HG03103 (cell line): ENCODE results near the gene SH2B2.
A peak's percentile ranks its signal among the peaks of the same experiment; 100 is the strongest.

ENCODE experiments used
- ATAC-seq: cut with Tn5 transposase; IDR thresholded peaks from one replicate; pipeline ENCODE4 v1.9.1; 2021; ENCODE audit warnings: low read depth; ENCODE audit not compliant: unreplicated experiment

The SH2B2 gene

GRCh38 chr7:102264367-102264891 lies 22.2 kb upstream of the SH2B2 start:
- no peak for ATAC-seq

DNA sequence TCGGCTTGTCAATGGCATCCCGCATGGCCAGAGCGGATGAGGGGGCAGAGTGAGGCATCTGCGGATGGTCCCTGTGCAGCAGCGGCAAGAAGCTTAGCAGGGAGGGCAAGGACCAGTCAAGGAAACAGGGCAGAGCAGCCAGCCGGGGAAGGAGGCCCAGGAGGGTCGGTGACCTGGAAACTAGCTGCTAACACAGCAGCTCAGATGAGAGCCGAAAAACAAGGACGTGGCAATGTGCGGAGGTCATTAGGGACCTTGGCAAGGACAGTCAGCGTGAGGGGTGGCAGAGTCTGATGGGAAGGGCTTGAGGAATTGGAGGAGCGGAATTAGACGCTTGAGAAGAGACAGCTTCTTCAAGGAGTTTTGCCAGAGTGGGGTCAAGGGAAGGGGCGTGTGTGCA lies 20.1 kb upstream of the SH2B2 start:
- ATAC-seq, result no peak

DNA sequence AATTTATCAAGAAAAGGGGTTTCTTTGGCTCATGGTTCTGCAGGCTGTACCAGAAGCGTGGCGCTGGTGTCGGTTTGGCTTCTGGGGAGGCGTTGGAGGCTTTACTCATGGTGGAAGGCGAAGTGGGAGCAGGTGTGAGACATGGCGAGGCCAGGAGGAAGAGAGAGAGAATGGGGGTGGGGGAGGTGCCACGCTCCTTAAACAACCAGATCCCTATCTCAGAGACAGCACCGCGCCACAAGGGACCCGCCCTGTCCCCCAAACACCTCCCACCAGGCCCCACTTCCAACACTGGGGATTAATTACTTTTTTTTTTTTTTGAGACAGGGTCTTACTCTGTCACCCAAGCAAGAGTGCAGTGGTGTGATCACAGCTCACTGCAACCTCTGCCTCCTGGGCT lies 18.0 kb upstream of the SH2B2 start:
- ATAC-seq, result no peak

GRCh38 chr7:102270178-102270887 lies 16.3 kb upstream of the SH2B2 start:
- no peak for ATAC-seq

- ATAC-seq, result no peak
Measured at GRCh38 chr7:102271158-102271798, 15.4 kb upstream of the SH2B2 start.

DNA sequence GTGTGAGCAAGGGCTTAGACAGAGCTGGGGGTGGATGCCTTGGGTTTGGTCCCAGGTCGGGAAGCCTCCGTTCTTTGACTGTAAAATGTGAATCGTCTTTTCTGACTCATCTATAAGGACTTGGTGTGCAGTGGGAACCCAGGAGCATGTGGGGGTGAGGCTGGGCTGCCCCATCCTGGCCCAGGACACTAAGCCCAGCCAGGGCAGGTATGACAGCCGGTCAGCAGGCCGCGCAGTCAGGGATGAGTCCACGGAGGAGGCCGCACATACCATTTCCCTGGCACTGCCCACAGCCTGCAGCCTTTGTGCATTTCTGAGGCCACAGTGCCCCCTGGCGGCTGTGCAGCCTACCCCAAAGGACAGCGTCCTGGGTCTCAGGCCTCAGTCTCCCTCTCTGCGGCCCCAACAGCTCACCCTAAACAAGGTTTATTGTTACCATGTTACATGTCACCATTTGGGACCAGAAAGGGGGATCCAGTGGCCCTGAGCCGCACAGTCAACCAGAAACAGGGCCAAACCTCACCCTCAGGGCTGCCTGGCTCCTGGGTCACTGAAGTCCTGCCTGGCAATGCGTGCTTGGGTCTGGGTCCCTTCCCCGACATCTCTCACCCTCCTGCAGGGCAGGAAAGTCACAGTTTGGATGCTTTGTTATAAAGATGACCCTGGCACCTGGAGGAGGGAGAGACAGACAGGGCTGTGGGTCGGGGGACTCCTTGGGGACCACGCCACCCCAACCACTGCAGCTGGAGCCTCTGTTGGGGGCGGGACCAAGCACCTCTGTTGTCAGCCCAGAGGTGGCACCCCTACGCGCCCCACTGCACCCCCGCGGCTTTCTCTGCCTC lies 14.4 kb upstream of the SH2B2 start:
- no peak for ATAC-seq

DNA sequence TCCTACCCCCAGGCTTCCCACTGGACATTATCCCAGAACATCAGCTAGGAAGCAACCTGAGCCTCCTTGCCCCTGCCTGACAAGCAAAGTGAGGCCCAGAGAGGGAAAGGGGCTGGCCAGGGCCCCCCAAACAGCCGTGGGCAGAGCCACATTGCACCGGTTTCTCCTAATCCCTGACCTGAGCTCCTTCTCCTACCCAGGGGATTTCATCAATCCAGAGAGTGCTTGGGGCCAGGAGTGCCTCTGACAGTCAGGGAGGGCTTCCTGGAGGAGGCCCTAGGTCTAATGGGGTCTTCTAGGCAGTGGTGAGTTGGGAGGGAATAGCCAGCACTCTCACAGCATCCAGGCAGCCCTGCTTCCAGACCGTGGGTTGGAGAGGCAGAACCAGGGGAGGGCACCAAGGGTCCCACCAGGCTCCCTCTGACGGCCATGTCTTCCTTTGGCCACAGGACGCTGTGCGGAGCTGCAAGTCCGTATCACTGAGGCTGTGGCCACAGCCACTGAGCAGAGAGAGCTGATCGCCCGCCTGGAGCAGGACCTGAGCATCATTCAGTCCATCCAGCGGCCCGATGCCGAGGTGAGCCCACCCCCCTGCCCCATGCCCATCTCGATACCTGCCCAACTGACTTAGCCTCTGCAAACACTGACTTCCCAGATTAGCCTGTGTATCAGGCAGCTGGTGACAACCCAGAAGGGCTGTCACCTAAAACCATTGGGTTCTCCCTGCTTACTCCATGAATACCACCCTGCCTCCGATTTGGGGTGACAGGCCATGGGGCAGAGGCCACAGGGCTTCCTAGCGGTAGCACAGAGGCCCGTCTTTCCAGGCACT lies 13.5 kb upstream of the SH2B2 start:
- ATAC-seq, result no peak

GRCh38 chr7:102273749-102274712 lies 12.6 kb upstream of the SH2B2 start:
- no peak for ATAC-seq

DNA sequence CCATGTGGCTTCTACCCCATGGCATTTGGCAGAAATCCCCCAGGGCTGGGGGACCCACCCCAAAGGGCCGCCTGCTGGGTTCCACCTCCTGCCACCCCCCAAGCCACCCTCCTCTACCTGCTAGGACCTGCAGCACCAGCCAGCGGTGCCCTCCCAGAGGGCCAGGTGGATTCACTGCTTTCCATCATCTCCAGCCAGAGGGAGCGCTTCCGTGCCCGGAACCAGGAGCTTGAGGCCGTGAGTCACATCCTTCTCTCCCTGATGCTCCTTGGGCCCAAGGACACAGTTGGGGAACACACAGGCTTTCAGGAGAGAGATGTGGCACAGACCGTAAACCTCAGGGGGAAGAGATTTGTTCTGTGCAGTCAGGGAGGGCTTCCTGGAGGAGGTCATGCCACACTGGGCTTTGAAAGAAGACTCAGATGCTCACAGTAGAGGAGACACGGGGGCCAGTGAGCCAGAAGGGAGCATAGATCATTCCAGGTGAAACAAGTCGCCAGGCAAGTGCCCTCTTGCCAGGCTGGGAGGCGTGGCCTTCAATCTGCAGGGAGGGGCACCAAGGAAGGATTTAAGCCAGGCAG lies 11.5 kb upstream of the SH2B2 start:
- no peak for ATAC-seq

DNA sequence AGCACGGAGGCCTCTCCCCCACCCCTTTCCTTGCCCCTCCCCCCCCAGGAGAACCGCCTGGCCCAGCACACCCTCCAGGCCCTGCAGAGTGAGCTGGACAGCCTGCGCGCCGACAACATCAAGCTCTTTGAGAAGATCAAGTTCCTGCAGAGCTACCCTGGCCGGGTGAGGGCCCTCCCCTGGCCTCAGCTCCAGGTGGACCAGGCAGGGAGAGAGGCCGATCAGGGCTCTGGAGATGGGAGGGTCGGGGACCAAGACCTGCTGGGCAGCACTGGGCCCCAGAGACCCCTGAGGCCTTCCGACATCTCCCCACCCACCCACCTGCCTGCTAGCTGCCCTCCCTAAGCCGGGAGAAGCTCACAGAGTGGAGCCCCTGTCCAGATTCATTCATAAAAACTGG lies 8.8 kb upstream of the SH2B2 start:
- ATAC-seq, result no peak

GRCh38 chr7:102279537-102280400 lies 6.9 kb upstream of the SH2B2 start:
- ATAC-seq, result peak; percentile 71

DNA sequence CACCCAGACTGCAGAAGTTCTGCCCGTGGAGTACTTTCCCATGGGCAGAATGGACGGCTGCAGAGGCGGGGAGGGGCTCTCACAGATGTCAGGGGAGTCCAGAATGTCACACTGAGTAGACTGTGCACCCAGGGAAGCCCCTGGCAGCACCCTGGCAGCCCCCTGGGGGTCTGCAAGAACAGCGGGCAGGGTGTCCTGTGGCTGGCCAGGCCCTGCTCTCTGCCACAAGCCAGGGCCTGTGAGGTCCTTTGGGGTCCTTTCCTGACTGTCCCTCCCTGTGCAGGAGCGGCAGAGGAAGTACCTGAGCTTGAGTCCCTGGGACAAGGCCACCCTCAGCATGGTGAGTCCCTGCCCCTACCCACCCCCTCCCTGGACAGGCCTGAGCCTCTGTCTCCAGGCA lies 6.1 kb upstream of the SH2B2 start:
- no peak for ATAC-seq

- ATAC-seq, result no peak
Measured at GRCh38 chr7:102281785-102282184, 4.9 kb upstream of the SH2B2 start.

- ATAC-seq, result no peak
Measured at GRCh38 chr7:102282465-102283362, 4.0 kb upstream of the SH2B2 start.

GRCh38 chr7:102283477-102284189 lies 3.0 kb upstream of the SH2B2 start:
- ATAC-seq, result no peak

DNA sequence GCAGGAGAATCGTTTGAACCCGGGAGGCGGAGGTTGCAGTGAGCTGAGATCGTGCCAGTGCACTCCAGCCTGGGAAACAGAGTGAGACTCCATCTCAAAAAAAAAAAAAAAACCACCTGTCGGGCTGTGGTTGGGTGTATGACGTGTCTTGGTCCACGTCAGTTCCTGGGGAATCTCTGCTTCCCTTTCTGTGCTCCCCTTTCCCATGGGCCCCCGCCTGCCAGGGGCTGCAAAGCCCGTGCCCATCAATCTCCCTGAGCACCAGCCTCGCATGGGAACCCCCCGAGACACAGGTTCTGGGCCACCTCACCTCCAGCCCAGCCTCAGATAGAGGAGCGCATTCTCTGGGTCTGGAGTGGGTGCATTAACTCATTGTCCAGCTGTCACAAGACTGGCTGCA lies 2.3 kb upstream of the SH2B2 start:
- ATAC-seq, result no peak
